ENCODE results near the gene DBET. TPM values are rescaled to one million over a fixed set of nuclear protein-coding genes. Genes with fewer than 3 reads are reported as not detected.
"Not testable (repeated sequence)": the region's sequence is repeated elsewhere in the genome, so short reads cannot be mapped to it uniquely, and the experiment has no call there.

Gene DBET
- total RNA-seq: not detected

DNA sequence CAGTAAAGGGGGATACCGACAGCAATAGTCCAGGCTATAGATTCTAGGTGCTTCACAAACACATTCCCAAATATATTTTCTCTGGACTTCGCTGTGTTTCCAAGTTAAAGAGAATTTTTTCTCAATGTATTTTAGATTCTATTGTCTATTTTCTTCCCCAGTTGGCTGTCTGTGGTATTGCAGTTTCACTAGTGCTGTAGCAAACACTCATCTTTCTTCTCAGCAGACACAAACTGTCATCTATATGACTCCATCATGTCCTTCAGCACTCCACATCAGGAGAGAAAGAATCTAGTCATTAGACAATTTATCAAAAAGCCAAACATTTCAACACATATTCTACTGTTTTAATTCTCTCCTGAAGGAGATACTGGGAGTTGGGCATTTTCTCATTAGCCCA, at the start of gene DBET:
TSS of gene DBET (plus strand) at position 161 of the 400 bp plus-strand sequence.
- POLR2A ChIA-PET, CTCF ChIA-PET: not testable (repeated sequence)

DNA sequence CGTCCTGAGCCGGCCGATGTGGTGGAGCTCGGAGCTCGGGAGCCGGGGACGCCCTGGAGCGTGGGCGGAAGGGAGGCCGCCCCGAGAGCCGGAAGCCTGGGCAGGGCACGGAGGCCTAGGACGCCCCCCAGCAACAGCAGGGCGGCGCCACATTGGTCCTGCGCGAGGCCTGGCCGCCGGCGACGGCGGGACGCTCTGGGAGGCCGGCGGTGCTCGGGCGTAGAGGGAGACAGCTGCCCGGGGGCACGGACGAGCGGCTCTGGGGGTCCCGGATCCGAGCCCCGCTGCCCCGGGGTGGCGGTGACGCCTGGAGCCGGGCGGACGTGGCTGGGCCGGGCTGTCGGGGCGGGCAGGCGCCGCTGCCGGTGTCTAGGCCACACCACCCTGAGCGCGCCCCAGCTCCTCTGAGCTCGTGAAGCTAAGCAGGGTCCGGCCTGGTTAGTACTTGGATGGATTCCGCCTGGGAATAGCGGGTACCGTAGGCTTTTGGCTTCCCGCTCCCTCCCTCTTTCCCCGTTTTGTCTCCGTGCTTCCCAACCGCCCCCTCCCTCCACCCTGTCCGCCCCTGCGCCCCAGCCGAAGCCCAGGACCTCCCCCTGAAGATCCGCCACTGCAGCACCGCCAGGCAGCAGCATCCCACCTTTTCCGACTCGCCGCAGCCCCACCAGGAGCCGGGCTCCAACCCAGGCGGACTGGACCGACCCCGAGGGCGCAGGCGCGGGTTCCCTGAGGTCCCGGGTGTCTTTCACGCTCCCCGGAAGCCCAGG, 49.3 kb upstream of the DBET start:
- ChIA-PET POLR2A (no interaction called here), CTCF (interaction anchor here (1.0 kb wide), 1 partner anchor 74 kb away, joined by 3 read pairs; the partner anchor contains the start of gene FRG1)

DNA sequence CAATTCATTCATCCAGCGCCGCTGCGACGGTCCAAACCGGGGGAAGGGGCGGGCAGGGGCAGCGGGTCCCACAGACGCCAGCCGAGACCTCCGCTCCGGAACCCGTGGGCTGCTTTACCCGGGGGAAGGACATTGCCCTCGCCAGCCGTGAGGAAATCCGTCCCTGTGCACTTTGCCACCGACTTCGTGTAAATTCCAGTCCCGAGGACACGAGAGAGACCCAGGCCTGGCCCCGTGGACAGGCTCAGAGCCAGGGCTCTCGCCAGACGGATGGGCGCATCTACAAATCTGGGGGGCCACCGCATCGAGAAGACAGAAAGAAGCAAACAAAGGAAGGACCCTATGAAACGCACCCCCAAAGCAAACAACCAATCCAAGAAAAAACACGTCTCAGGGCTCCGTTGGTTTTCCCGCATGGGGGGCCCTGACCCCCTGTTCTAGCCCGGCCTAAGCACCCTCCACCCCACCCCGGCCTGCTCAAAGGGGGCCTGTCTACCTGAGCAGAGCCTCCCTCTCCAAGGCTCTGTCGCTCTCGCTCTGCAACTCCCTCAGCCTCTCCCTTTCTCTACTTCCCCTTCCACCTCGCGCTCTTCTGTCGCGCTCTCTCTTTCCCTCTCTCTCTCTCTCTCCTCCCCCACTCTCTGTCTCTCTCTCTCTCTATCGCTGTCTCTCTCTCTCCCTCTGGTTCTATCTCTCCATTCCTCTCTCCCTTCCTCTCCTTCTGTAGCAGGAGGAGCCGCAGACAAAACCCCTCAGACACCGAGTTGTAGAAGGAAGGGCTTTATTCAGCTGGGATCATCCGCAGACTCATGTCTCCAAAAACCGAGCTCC, 48.5 kb upstream of the DBET start:
- POLR2A ChIA-PET: no interaction called here
- CTCF ChIA-PET: interaction anchor here (1.0 kb wide), 1 partner anchor 75 kb away, joined by 3 read pairs; the partner anchor contains the start of gene FRG1

DNA sequence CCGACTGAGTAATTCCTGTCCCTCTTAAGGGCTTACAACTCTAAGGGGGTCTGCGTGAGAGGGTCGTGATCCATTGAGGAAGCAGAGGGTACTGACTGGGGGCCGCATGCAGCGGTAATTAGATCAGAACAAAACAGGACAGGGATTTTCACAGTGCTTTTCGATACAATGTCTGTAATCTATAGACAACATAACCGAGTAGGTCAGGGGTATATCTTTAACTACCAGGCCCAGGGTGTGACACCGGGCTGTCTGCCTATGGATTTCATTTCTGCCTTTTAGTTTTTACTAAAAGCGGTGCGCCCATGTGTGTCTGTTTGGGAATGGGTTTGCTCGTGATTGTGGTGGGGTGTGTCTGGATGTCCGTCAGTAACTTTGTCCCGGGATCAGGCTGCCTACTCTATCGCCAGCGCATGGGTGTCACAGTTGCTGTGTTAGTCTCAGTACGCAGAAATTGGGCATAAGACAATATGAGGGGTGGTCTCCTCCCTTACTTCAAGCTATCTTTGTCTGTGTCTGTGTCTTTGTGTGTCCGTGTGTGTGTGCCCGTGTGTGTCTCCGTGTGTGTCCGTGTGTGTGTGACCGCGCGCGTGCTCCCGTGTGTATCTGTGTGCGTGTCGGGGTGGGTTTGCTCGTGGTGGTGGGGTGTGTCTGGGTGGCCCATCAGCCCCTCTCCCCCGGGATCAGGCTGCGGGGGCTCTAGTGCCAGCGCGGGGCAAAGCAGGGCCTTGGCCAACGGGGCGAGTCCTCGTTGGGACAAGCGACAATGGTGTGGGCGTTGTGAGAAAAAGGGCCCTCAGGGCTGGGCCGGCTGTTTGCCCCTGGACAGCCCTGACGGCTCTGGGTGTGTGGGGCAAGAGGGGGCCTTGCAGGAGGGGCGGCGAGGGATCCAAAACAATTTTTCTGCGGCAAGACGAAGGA, 47.7 kb upstream of the DBET start:
- POLR2A ChIA-PET: no interaction called here

DNA sequence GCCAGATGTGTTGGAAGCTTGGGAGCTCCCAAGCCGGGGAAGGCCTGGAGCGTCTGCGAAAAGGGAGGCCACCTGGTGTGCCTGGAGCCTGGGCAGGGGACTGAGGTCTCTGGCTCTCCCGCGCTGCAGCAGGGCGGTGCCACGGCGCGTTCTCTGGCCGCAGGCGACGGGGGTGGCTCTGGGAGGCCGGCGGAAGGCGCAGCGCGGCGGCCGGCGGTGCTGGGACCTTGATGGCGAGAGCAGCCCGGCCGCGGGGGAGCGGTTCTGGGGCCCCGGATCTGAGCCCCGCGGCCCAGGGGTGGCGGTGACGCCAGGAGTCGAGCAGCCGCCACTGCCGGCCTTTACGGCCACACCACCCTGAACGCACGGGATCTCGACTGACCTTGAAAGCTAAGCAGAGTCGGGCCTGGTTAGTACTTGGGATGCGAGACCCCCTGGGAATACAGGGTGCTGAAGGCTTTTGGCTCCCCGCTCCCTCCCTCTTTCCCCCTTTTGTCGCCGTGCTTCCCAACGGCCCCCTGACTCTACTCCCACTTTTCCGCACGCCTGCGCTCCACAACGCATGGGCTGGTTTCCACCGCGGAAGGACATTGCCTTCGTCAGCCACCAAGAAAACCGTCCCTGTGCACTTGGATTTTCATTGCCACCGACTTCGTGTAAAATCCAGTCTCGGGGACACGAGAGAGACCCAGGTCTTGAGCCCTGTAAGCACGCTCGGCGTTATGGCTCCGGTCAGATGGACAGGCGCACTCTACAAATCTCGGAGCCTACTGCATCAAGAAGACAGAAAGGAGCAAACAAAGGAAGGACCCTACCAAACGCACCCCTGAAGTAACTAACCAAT, 46.7 kb upstream of the DBET start:
- ChIA-PET POLR2A (no interaction called here), CTCF (no interaction called here)

More for the DNA sequence above, 47.7 kb upstream of the DBET start:
- CTCF ChIA-PET: no interaction called here

DNA sequence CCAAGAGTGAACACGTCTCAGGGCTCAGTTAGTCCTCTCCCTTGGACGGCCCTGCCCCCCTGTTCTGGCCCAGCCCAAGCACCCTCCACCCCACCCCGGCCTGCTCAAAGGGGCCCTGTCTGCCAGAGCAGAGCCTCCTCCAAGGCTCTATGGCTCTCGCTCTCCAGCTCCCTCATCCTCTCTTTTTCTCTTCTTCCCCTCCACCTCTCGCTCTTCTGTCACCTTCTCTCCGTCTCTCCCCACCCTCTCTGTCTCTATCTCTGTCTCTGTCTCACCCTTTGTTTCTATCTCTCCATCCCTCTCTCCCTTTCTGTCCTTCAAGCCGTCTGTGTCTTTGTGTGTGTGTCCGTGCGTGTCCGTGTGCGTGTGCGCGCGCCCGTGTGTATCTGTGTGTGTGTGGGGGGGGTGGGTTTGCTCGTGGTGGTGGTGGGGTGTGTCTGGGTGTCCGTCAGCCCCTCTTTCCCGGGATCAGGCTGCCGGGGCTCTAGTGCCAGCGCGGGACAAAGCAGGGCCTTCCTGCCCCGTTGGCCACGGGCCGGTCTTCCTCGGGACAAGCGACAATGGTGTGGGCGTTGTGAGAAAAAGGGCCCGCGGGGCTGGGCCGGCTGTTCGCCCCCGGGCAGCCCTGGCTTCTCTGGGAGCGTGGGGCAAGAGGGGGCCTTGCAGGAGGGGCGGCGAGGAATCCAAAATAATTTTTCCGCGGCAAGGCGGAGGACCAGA, 45.9 kb upstream of the DBET start:
- CTCF ChIA-PET: no interaction called here
- POLR2A ChIA-PET: no interaction called here

DNA sequence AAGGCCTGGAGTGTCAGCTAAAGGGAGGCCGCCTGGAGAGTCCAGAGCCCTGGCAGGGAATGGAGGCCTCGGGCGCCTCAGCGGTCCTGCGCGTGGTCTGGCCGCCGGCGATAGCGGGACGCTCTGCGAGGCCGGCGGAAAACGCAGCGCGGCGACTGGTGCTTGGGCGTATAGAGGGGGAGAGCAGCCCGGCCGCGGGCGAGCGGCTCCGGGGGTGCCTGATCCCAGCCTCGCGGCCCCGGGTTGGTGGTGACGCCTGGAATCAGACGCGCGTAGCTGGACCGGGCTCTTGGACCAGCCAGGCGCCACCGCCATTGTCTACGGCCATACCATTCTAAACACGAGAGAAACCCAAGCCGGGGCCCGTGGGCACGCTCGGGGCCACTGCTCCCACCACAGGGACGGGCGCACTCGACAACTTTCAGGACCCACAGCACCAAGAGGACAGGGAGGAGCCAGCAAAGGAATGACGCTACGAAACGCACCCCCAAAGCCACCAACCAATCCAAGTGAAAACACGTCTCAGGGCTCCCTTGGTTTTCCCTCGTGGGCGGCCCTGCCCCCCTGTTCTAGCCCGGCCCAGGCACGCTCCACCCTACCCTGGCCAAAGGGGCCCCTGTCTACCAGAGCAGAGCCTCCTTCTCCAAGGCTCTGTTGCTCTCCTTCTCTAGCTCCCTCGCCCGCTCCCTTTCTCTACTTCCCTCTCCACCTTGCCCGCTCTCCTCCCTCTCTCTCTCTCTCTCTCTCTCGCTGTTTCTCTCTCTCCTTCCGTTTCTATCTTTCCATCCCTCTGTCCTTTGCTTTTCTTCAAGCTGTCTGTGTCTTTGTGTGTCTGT, 45.1 kb upstream of the DBET start:
- CTCF ChIA-PET: no interaction called here
- POLR2A ChIA-PET: no interaction called here

DNA sequence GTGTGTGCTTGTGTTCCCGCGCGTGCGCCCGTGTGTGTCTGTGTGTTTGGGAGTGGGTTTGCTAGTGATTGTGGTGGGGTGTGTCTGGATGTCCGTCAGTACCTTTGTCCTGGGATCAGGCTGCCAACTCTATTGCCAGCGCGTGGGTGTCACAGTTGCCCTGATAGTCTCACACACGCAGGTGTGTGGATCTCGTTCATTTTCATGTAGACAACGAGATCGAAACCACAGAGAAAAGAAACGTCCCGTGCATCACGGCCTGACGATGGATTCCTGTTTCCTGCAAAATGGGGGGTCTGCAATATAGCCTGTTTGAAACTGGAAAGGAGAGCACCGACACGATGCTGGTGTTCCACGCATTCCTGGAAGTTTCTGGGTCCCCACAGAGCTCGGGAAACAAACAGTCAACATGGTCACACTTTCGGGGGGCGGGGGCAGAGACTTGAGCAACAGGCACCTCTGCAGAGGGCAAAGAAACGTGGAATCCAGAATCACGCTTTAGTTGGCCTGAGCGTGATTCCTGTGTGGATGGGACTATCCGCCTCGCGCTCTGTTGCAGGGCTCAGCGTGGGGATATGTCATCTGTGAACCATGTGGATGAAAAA, 44.3 kb upstream of the DBET start:
- CTCF ChIA-PET, POLR2A ChIA-PET: not testable (repeated sequence)

DNA sequence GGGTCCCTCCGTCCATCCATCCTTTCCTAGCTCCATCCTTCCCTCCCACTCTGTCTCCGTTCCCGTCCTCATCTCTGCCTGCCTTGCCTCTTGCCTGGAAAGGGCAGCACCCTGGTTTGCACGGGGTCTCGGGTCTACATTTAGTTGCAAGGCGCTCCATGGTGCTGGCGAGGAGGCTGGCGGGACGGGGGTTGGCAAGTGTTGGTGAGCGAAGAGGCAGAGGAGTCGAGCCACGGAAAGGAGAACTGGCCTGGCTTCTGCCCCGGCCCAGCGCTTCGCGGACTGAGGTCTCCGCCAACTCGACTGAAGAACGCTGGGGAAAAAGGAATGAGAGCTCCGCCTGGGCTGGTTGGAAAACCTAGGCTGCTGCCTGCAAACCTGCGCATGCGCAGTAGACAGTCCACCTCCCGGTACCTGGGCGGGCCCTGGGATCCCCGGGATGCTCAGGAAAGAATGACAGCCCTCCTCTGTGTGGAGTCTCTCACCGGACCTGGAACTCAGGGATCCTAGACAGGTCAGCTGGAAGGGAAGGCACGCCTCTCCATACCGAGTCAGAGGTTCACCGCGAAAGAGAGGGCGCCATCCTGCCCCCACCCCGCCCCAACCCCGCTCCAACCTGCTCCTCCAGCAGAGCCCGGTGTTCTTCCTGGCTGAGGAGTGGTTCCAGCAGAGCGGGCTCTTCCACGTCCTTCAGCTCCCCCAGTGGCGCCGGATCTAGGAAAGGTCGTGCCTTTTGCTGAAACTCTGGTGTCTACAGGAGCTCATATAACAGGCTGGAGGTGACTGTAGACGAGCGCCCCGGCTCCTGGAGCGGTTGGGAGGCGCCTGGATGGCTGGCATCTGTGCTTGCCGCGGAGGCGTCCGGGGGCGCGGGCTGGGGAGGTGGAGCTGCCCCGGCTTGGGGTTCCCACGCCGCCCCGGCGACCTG, 43.2 kb upstream of the DBET start:
- ChIA-PET CTCF (no interaction called here), POLR2A (no interaction called here)

DNA sequence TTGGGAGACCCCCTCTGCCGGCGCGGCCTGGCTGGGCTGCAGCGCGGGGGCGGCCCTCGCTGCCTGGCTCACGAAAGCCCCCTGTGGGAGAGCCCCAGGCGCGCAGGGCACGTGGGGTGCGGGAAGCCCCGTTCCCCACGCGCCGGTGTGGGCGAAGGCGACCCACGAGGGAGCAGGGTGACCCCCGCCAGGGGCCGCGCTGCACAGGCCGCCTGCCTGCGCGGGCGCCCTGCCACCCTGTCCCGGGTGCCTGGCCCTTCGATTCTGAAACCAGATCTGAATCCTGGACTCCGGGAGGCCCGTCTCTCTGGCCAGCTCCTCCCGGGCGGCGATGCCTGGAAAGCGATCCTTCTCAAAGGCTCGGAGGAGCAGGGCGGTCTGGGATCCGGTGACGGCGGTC, 42.3 kb upstream of the DBET start:
- POLR2A ChIA-PET, CTCF ChIA-PET: not testable (repeated sequence)

DNA sequence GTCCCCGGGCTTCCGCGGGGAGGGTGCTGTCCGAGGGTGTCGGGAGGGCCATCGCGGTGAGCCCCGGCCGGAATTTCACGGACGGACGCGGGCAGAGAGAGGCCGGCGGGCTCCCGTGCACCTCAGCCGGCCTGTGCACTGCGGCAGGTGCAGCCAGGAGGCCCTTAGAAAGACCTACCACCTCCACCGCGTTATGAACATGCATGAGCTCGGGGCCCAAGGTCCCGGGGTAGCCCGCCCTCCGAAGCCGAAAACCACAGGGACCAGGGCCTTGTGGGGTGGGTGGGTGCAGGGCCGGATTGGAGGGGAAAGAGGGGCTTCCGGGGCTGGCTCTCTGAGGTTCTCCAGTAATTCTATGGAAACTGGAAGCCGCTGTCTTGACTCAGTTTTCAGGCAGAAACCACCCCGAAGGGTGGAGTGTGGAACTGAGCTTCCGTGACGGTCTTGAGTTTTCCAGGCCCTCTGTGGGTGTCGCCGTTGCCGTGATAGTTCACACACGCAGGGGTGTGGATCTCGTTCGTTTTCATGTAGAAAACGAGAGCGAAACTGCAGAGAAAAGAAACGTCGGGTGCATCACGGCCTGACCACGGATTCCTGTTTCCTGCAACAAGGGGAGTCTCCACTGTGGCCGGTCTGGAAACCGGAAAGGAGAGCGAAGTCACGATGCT, 41.6 kb upstream of the DBET start:
- POLR2A ChIA-PET, CTCF ChIA-PET: not testable (repeated sequence)

DNA sequence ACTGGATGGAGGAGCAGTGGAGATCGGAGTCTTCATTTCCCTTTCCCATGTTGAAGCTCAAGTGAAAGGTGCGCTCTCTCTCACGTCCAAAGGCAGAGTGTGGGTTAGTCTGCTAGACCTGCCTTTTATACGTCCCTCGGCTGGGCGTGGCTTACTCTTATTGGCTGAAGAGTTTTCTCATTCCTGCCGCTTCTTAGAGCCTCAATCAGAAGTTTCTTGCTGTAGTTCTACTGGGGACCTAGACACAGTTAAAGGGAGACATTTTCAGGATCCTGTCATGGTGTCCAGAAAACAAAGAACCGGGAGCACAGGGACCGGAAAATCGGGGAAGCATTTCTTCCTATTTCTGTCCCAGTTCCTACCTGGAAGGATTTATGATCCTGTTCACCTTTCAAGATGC, 37.1 kb upstream of the DBET start, which contains the start of gene FRG2:
TSS of gene FRG2 (minus strand) at position 101 of the 400 bp plus-strand sequence. CDS start at position 49, 52 bp downstream.
- POLR2A ChIA-PET, CTCF ChIA-PET: not testable (repeated sequence)

DNA sequence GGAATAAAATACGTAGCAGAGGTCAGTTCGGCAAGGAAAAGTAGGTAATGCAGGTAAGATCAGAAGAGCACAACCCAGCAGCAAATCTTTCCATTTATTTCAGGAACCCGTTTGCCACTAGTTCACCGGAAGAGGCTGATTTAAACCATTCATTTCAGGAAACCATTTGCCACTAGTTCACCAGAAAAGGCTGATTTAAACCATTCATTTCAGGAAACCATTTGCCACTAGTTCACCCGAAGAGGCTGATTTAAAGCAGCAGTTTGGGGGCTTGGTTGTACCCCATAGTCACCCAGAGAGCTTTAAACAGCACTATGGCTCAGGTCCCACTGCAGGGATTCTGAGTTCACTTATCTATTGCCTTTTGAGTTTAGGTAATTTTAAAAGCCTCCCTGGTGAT, 33.0 kb upstream of the DBET start:
- POLR2A ChIA-PET, CTCF ChIA-PET: not testable (repeated sequence)

DNA sequence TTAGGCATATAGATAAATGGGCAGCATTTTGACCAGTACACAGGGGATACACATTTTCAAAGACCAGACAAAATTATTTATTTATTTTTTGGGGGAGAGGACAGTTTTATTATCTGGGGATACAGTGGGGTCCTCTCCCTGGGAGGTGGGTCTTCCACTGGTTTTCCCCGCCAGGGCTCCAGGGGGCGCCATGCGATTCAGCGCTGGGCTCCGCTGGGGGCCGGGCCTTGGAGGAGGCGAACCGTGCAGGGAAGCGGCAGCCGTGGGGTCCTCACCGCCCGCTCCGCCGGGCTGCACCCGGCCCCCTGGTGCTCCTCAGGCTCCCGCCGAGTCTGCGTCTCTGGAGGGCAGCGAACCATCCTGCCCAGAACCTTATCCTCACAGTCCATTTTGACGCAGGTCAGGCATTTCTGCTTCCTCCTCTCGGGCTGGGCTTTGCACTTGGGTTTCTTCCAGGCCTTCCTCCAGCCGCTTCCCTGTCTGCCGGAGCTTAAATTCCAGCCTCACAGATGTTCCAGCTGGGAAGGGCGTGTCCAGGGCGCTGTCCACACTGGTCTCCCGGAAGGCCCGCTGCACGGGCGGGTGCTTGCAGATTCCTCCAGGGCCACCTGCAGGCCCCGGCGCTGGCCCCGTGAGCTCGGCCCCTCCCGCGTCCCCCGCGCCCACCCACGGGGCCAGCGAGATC, 26.5 kb upstream of the DBET start:
- CTCF ChIA-PET, POLR2A ChIA-PET: not testable (repeated sequence)

DNA sequence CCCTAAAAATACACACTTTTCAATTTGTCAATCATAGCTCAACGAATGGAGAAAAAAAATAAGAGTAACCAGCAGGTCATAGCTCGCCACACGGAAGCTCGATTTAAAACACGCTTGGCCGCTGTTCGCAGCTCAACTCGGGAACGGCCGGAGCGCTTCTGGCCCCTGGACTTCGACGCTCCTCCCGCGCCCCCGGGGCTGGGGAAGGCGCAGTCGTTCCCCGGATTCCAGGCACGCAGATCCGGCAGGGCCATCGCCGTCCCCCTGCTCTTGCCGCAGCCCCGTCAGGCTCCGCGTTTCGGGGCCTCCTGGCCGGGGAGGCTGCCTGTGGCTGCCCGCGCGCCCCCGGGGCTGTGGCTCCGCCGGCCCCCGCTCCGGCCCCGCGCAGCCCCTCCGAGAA, 23.4 kb upstream of the DBET start:
- POLR2A ChIA-PET, CTCF ChIA-PET: not testable (repeated sequence)

Data from activated CD8-positive, alpha-beta memory T cell treated with anti-CD3 and anti-CD28 coated beads for 36 hours (primary cell).